Stimulated activated CD4-positive, alpha-beta T cell treated with anti-CD3 and anti-CD28 coated beads, TNF-alpha, amount 100 ng/mL, for 24 hours (primary cell): ENCODE measurements around the gene DNAH6.

Experiments
- DNase-seq, 3 experiments: peaks; one replicate each; pipeline ENCODE4 v3.0.0-alpha.2; 2020; ENCODE audit warnings: low read depth in 3 of 3

The DNAH6 gene

DNA sequence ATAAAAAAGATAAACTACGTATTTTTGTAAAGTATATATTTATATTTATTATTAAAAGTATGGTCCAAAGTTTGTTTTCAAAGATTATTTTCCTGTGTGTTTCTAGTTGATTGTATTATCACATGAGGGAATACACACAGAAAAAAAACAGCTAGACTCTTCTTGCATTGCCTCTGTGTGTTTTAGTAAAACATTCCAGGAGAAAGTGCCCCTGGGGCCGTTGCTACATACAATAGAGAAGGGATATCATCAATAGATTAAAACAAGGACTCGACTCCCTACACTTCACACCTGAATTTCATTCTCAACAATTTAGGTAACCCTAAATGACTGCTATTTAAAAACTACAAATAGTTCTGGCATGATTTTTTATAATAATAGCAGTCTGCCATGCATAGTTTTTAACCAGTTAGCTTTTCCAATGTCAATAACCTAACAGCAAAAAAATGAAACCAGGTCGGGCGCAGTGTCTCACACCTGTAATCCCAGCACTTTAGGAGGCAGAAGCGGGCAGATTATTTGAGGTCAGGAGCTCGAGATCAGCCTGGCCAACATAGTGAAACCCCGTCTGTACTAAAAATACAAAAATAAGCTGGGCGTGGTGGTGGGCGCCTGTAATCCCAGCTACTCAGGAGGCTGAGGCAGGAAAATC lies 171.3 kb downstream of the DNAH6 start:
- DNase-seq: no peak

DNA sequence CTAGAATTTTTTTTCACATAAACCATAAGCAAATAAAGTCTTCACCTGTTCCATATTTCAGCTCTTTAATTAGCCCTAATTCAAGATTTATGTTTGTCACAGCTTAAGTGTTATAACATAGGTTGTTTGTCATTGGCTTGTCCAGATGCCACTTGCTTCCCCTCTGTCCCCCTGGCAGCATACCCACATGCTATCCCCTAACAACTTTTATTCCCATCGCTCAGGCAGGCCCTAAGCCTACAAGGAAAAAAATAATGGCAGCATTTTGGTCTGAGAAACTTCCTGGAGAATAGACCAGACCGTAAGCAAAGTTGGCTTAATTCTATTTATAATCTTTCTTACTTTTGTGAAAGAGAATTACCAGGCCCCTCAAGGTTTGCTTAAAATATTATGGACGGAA lies 173.9 kb downstream of the DNAH6 start:
- no peak for DNase-seq

DNA sequence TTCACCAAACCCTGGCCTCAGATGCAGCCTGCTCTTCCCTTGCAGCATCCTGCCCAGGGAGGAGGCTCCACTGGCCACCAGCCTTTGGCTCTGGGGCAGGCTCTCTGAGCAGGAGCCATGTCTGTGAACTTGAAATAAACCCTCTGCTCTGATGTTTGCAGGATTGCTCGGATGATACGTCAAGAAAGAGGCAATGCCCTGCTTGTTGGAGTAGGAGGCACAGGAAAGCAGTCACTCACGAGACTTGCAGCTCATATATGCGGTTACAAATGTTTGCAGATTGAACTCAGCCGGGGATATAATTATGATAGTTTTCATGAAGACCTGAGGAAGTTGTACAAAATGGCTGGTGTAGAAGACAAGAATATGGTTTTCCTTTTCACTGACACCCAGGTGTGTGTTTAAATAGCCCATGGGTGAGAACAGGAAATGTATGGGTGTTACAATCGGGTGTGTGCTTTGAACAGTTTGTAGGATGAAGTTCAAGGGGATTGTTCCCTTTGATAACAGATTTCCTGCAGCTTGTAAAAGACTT lies 177.9 kb downstream of the DNAH6 start:
- peak in 1 of 3 experiments; percentile 2 for DNase-seq

DNA sequence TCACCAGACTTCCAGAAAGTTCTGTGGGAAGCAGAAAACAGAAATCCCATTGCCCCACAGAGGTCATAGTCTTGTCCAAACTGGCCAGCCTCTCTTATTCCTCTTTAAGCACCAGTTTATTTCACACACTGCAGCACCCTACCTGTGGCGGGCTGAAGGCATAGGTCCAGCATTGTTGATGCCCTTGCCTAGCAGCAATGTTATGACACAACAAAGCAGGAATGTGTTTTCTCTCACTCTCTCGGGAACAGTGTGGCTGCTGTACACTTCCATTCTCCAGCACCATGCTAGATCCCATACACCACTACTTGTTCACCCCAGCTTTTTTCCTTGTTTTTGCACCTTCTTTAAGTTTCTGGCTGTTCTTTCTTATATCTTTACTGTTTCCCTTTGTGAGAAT lies 181.6 kb downstream of the DNAH6 start:
- no peak for DNase-seq

DNA sequence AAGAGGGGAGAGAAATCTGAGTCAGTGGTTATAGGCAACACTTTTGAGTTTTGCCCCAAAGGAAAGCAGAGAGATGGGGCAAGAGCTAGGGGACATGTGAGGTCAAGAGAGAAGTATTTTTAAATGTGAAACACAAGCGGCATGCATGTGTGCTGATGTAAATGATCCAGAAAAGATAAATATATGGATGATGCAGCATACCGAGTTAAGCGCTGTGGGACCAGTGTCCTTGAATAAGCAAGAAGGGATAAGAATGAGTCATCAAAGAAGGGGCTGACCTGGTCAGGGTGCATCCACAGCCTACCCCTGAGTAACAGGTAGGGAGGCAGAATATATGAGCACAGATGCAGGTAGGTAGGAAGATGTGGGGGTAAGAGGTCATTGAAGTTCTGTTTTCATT lies 183.7 kb downstream of the DNAH6 start:
- no peak for DNase-seq

DNA sequence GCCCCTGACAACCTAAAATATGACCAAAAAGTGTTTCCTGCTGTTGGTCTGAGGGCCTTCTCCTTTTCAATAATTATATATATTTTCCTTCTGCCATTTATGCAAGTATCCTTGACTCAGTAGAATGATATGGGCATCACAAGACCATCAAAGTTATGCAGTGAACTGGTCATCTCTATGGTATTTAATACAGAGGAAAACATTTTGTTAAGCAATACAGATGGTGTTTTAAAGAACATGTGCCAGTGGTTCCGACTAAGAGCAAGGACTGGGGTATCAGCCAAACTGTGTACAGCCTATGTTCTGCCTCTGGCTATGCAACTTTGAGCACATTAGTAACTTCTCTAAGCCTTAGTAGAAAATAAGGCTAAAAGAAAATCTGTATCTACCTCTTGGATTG lies 185.6 kb downstream of the DNAH6 start:
- DNase-seq: no peak

DNA sequence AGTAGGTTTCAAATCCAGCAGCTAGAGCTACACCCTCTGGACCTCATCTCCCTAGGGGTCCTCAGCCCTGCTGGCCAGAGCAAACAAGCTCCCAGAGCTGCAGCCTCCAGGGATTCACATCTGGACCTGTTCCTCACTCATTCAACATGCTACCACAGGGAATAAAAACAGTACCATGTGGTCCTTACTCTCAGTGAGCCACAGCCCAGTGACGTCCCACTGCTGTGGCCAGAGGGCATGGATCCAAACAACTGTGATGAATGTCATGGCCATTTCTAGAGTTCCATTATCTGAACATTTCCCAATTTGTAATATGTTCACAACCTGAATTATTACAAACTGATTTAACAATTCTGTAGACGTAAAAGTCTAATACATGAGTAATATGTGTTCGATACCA lies 186.6 kb downstream of the DNAH6 start:
- no peak for DNase-seq

DNA sequence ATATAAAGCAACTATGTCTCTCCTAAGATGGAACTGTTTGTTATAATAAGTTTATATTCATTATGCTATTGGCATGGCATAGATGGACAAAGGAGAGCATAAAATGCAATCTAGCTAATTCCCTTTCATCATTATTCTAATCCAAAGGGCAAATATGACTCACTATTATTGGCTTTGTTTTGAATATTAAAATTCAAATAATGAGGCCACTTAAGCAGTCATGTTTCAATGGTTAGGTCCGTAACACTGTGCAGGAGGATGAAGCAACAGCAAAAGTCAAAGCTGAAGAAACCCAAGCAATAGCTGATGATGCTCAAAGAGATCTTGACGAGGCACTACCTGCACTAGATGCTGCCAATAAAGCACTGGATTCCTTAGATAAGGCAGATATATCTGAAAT lies 187.5 kb downstream of the DNAH6 start:
- DNase-seq: no peak

DNA sequence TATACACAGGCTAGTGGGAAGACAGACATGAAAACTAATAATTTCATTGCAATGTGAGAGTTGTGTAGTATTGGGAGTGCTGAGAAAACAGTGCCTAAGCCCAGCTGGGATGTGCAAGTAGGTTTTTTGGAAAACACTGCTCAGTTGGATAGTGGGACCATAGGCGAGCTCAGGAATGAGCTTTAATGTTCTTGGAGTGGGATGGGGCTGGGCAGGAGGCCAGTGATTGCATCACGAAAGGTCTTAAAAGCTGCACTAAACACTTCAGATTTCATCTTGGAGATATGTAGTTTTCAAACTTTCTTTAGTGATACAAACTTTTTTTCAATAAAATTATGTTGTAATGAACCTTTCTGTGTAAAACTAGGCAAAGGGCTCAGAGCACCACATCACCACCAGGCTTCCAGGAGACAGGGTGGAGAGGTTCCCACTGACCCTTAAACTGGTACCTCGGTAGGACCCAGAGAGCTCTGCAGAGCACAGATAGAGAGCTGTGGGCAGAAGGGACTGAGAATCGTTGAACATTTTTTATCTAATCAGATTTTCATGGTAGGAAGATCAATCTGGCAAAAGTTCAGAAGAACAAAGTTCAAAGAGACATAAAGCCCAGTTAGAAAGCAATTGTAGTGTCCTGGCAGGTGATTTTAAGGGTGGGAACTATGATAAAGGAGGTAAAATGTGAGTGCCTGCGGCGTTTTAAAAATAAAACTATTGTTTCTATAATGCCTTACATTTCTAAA lies 188.4 kb downstream of the DNAH6 start:
- DNase-seq: no peak

DNA sequence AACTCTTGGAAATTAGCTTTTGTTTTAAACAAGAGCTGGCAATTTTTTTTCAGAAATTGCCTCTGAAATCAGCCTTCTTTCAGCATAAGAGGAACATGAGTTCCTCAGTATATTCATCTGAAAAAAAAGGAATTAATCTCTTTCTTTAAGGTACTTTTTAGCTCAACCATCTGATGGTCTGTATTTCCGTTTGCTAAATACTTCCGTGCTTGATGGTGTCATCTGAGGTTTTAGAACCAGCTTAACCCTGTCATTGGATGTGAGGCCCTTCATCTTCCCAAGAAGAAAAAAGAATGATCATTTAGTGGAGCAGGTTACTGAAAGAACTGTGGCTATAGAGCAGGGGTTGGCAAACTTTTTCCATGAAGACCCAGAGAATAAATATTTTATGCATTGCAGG lies 189.6 kb downstream of the DNAH6 start:
- no peak for DNase-seq

DNA sequence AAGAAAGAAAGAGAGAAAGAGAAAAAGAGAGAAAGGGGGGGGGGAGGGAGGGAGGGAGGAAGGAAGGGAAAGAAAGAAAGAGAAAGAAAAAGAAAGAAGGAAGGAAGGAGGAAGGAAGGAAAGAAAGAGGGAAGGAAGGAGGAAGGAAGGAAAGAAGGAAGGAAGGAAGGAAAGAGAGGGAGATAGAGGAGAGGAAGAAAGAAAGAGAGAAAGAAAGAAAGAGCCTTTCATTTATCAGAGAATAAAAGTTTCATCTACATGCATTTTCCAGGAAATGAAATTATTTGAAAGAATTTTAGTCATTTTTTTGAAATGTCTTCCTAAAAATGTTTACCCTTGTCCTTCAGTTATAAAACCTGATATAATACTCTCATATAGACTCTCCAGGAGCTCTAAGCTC lies 192.1 kb downstream of the DNAH6 start:
- DNase-seq: no peak

DNA sequence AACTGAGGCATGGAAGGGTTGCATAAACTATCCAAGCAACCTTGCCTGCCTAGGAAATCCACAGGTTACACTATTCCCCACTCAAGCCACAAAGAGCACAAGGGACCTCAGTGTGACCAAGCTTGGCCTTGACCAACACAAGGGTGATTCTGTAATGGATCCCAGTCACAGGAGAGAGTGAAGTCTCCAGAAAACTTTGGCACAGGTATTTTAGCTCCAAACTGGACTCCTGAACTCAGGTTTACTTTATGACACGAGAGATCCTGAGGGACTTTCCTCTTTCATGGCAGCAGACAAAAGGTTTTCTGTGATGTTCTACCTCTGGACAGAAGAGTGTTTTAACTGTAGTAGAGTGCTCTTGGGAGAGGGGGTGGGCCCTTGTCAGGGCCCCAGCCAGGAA lies 195.4 kb downstream of the DNAH6 start:
- DNase-seq: no peak

DNA sequence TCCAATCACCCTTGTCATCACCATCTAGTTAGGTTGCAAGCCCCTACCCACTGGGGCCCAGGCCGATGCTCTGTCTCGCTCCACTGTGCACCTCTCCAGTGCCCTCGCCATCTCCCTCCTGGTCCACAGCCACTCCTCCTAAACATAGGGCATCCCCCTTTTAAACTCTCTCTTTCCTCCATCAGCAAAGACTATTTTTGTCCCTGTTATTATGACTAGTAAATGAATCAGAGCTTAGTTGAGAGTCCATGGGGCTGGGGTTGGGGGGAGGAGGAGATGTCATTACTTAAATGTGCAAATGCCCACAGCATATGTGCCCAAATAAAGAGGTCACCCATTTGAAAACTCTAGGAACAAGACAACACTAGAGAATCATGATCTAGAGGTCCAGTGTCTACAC lies 197.1 kb downstream of the DNAH6 start:
- no peak for DNase-seq

DNA sequence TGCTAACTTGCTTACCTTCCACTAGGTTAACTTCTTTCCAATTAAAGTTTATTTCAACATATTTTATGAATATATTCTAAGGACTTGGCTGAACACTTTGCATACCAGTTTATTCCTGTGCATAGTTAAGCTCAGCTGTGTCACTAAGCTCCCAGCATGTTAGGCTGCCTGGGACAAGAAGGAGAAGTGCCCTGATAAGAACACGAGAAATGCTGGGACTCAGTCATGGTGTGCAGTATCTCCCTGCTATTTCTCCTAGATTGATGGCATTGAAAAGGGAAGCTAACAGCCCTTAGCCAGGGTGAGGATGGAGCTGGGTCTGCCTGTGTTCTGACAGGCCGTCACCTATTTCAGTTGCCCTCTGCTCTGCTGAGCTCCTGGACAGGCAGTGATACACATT lies 200.3 kb downstream of the DNAH6 start:
- no peak for DNase-seq

DNA sequence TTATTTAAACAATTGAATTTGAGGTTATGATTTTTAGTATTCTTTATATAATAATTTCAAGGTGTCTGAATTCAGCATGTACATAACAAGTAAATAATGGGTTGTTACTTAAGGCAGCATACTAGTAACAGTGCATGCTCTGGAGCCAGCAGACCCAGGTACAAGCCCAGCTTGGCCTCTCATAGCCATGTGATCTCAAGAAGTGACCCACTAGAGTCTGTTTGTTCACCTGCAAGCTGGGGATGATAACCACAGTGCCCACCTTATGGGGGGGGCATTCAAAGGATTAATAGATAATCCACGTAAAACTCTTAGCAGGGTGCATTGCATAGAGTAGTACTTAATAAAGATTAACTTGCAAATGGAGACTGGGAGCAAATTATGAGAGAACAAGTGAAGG lies 201.0 kb downstream of the DNAH6 start:
- no peak for DNase-seq

DNA sequence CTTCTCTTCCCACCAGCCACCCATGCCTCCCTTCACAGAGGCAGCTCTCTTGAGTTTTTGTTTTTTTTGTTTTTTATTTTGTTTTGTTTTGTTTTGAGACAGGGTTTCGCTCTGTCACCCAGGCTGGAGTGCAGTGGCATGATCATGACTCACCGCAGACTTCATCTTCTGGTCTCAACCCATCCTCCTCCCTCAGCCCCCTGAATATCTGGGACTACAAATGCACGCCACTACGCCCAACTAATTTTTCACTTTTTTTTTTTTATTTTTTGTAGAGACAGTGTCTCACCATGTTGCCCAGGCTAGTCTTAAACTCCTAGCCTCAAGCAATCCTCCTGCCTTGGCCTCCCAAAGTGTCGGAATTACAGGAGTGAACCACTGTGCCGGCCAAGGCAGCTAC lies 203.1 kb downstream of the DNAH6 start:
- DNase-seq: no peak

DNA sequence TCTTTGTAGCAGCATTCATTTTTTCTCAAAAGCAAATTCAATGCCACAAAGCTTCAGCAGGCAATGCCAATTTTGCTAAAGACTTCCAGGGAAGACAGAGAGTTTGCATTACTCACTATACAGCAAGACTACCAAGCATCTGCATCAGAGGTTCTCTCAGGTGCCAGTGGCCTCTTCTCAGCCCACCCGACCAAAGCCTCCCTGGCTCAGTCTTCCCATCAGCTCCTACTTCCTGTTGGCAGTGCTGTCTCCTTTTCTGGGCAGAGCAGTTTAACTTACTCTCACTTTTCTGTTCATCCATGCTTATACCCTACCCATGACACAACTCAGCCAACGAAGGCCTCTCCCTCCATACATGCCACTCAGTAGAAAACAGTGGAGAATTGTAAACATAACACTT lies 207.5 kb downstream of the DNAH6 start:
- DNase-seq: no peak

DNA sequence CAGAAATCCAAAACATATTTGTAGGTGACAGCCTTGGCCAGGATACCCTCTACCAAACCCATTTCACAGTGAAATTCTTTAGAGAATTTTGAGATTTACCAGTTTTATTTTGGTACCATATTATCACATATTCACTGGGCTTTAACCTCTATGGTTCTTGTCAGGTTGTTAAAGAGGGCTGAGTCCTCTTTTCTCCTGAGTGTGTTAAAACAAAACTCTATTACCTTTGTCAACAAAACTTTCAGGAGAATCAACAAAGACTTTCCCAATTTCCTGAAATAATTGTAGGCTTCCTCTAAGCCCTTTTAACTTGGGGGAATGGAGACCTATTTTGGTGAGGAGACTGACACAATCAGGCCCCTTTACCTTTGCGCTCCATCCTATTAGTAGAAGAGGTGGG lies 209.4 kb downstream of the DNAH6 start:
- no peak for DNase-seq

DNA sequence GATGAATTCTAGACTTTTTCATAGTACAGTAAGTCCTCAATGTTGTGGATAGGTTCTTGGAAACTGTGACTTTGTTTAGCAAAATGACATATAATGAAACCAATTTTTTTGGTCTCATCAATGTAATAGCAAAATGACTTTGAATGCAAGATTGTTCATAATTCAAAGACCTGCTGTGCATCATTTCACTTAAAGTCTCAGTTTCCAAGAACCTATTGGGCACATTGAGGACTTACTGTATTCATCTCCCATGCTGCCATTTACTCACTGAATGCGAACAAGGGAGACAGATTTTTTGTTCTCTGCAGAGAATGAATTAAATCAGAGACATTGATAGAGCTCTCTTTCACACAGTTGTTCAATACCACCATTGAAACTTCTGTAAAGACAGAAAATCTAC lies 211.0 kb downstream of the DNAH6 start:
- no peak for DNase-seq

DNA sequence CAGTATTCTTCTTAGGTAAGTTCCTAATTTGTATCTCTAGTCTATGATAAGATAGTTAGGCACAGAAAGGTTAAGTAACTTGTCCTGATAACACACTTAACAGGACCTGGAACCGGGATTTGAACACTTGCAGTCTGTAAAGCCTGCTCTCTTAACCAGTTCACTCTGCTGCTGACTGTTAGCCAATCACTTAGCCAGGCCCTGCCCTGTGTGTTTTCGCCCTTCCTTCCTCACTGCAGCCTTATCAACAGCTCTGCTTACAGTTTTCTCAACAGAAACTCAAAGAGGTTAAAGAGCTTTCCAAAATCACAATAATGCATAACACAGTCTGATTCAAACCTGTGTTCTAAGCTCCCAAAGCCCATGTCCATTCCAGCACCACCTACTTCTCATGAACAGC lies 212.9 kb downstream of the DNAH6 start:
- no peak for DNase-seq

DNA sequence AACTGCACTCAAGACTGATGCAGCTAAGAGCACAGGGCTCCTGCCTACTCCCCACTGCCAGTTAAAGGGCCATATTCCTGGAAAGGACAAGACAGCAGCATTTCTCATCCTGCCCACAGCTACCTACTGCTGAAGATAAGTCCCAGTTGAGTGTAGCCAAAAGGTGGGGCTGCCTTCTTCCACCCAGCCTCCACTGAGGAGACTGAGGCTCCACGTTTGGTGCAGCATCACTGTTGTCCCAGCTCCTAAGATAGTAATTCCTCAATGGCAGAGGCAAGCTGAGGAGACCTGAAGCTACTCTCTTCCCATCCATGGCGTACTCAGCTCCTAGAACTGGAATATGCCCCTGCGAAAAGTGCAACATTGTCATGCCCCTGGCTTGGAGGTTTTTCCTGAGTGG lies 214.9 kb downstream of the DNAH6 start:
- no peak for DNase-seq

DNA sequence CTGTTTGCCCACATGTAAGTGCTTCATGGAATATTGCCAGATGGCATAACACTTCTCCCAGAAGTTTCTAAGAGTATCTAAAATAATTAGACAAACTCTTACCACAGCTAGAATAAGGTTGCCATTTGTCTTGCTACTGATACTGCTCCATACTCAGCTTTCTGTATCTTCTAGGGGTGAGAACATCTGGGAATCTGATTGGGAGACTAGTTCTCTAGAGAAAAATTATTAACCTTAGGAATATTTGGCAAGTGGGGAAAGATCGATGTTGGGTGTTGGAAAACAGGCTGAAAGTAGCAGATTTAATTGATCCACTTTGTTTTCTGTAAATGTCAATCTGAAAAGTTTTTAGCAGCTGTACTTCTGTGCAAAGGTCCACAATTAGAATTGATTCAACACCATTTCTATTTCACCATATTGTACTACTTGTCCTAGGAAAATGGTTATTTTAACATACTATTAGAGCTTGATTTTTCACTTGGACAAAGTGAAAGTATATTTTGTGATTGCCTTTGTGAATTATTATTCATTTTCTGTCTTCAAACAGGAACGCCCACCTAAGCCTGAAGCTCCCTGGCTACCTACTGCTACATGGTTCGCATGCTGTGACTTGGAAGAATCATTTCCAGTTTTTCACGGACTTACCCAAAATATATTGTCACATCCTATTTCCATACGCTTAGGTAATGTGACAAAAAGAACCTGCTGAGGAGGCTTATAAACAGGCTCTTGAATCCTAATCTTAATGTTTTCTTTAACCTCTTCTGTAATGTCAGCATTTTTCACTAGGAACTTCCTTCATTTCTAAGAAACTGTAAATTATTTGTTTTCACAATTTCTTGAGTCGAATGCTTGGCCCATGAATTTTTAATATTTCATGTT lies 216.8 kb downstream of the DNAH6 start:
- no peak for DNase-seq

DNA sequence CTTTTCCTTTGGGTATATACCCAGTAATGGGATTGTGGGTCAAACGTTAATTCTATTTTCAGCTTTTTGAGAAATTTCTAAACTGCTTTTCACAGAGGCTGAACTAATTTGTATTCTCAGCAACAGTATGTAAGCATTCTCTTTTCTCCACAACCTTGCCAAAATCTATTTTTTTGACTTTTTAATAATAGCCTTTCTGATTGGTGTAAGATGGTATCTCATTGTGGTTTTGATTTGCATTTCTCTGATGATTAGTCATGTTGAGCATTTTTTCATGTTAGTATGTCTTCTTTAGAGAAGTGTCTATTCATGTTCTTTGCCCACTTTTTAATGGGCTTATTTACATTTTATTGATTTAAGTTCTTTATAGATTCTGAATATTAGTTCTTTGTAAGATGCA lies 219.1 kb downstream of the DNAH6 start:
- no peak for DNase-seq
